Endothelial cell of coronary artery (primary cell): Measurements from ENCODE around the gene IMPG1. TPM values are rescaled to one million over a fixed set of nuclear protein-coding genes. Genes with fewer than 3 reads are reported as not detected.

ENCODE experiments used
- total RNA-seq: library from RNA; depleted of rRNA; stranded (reverse); fragments of >200 nt; gene quantifications from 2 replicates; pipeline ENCODE4 v1.2.3, GENCODE V29; 2014

Gene IMPG1
- total RNA-seq = not detected in 2 replicates

GRCh38 chr6:76072562-76072961 lies at the start of gene IMPG1:
Gene IMPG1, minus strand, starts transcription at chr6:76072662. Its CDS starts 174 bp downstream, at chr6:76072488.

